HepG2 (cell line): ENCODE data around the gene UBC. TPM values are rescaled to one million over a fixed set of nuclear protein-coding genes. Genes with fewer than 3 reads are reported as not detected.

ENCODE experiments used
- ATF2 ChIP-seq: sonication (generic); formaldehyde crosslinking; IDR thresholded peaks from 2 replicates; pipeline ENCODE4 v1.4.0; 2020; ENCODE audit warnings: missing genetic modification reagents
- DMTF1 ChIP-seq: sonication (generic); formaldehyde crosslinking; IDR thresholded peaks from 2 replicates; pipeline ENCODE4 v1.4.0; 2020; ENCODE audit warnings: mild to moderate bottlenecking, missing genetic modification reagents
- EEA1 ChIP-seq: sonication (generic); formaldehyde crosslinking; IDR thresholded peaks from 2 replicates; pipeline ENCODE4 v1.5.1; 2020; ENCODE audit warnings: mild to moderate bottlenecking, missing genetic modification reagents, borderline replicate concordance
- ELF1 ChIP-seq: sonication (generic); formaldehyde crosslinking; IDR thresholded peaks from 2 replicates; pipeline ENCODE4 v1.4.0; 2020; ENCODE audit warnings: missing genetic modification reagents
- HNF4A ChIP-seq: sonication (generic); formaldehyde crosslinking; IDR thresholded peaks from 2 replicates; pipeline ENCODE4 v1.4.0; 2020; ENCODE audit warnings: missing genetic modification reagents
- ISX ChIP-seq: sonication (generic); formaldehyde crosslinking; conservative IDR thresholded peaks from 2 replicates; pipeline ENCODE4 v1.5.0; 2020; ENCODE audit warnings: missing genetic modification reagents
- JUN ChIP-seq: sonication (generic); formaldehyde crosslinking; IDR thresholded peaks from 2 replicates; pipeline ENCODE4 v1.4.0; 2020; ENCODE audit warnings: mild to moderate bottlenecking, missing genetic modification reagents
- MTA3 ChIP-seq: sonication (generic); formaldehyde crosslinking; IDR thresholded peaks from 2 replicates; pipeline ENCODE4 v1.4.0; 2020; ENCODE audit warnings: missing genetic modification reagents
- NONO ChIP-seq, 2 experiments: fragments of 450-650 bp in 1 of 2; sonication (generic) in 1 of 2; formaldehyde crosslinking in 1 of 2; IDR thresholded peaks in 1 of 2; conservative IDR thresholded peaks in 1 of 2; 2 replicates each; pipeline versions ENCODE4 v1.6.1 to v1.8.0; 2017 to 2022; ENCODE audit warnings: mild to moderate bottlenecking in 1 of 2, missing genetic modification reagents in 1 of 2, moderate library complexity in 1 of 2
- RBAK ChIP-seq: sonication (generic); formaldehyde crosslinking; IDR thresholded peaks from 2 replicates; pipeline ENCODE4 v1.5.1; 2020; ENCODE audit warnings: mild to moderate bottlenecking, missing genetic modification reagents
- SNAPC2 ChIP-seq: sonication (generic); formaldehyde crosslinking; IDR thresholded peaks from 2 replicates; pipeline ENCODE4 v1.8.1; 2022; ENCODE audit warnings: mild to moderate bottlenecking, missing genetic modification reagents
- SP5 ChIP-seq: IDR thresholded peaks from 2 replicates; pipeline ENCODE4 v1.6.1; 2016; ENCODE audit warnings: low read depth, borderline replicate concordance
- SUZ12 ChIP-seq: fragments of 150-350 bp; IDR thresholded peaks from 2 replicates; pipeline ENCODE4 v1.6.1; 2014; ENCODE audit warnings: low read depth, low read length
- THAP11 ChIP-seq: IDR thresholded peaks from 2 replicates; pipeline ENCODE4 v1.6.1; 2016; ENCODE audit warnings: missing biosample characterization, missing genetic modification reagents
- UBTF ChIP-seq: sonication (generic); formaldehyde crosslinking; IDR thresholded peaks from 2 replicates; pipeline ENCODE4 v1.4.0; 2020; ENCODE audit warnings: mild to moderate bottlenecking, missing genetic modification reagents
- ZBTB3 ChIP-seq: sonication (generic); formaldehyde crosslinking; IDR thresholded peaks from 2 replicates; pipeline ENCODE4 v1.4.0; 2020; ENCODE audit warnings: low read depth, mild to moderate bottlenecking, moderate library complexity, missing genetic modification reagents, borderline replicate concordance
- ZKSCAN5 ChIP-seq: sonication (generic); formaldehyde crosslinking; IDR thresholded peaks from 2 replicates; pipeline ENCODE4 v1.5.1; 2020; ENCODE audit warnings: mild to moderate bottlenecking, missing genetic modification reagents
- ZMAT3 ChIP-seq: sonication (generic); formaldehyde crosslinking; conservative IDR thresholded peaks from 2 replicates; pipeline ENCODE4 v1.7.0; 2021; ENCODE audit warnings: missing genetic modification reagents
- ZNF20 ChIP-seq: sonication (generic); formaldehyde crosslinking; IDR thresholded peaks from 2 replicates; pipeline ENCODE4 v1.4.0; 2020; ENCODE audit warnings: mild to moderate bottlenecking, moderate library complexity, missing genetic modification reagents
- ZNF3 ChIP-seq: IDR thresholded peaks from 2 replicates; pipeline ENCODE4 v1.7.0; 2017; ENCODE audit warnings: inconsistent platforms
- ZNF501 ChIP-seq: sonication (generic); formaldehyde crosslinking; IDR thresholded peaks from 2 replicates; pipeline ENCODE4 v1.5.1; 2020; ENCODE audit warnings: mild to moderate bottlenecking, moderate library complexity, missing genetic modification reagents
- ZNF510 ChIP-seq: sonication (generic); formaldehyde crosslinking; IDR thresholded peaks from 2 replicates; pipeline ENCODE4 v1.4.0; 2020; ENCODE audit warnings: low read depth, mild to moderate bottlenecking, missing genetic modification reagents
- ZNF639 ChIP-seq: conservative IDR thresholded peaks from 2 replicates; pipeline ENCODE4 v1.6.1; 2018; ENCODE audit warnings: missing genetic modification reagents
- ZNF674 ChIP-seq: sonication (generic); formaldehyde crosslinking; IDR thresholded peaks from 2 replicates; pipeline ENCODE4 v1.5.0; 2020; ENCODE audit warnings: low read depth, mild to moderate bottlenecking, missing genetic modification reagents
- polyA plus RNA-seq, 8 experiments: library from polyadenylated mRNA; depleted of rRNA in 3 of 8; stranded (reverse) in 7 of 8; unstranded in 1 of 8; fragments of >200 nt; fragmentation: Illumina TruSeq in 4 of 8; extraction: Trizol in 4 of 8; gene quantifications; 2 replicates each; pipeline versions ENCODE4 v1.2.1 to v1.2.3, GENCODE V29; 2011 to 2016; ENCODE audit warnings: low read depth in 4 of 8, missing spikeins in 1 of 8, mixed read lengths in 1 of 8; ENCODE audit not compliant: insufficient read depth in 1 of 8
- total RNA-seq, 5 experiments: library from RNA; depleted of rRNA; stranded (reverse); fragments of >200 nt; fragmentation: Illumina TruSeq; extraction: Trizol; gene quantifications; 2 replicates each; pipeline ENCODE4 v1.2.3, GENCODE V29; 2016; ENCODE audit warnings: low read depth in 1 of 5

Gene UBC
- total and polyA plus RNA-seq, 2 of the 13 experiments (the other 11 are each of a cell fraction or from before 2014, with no cell fraction given) = 805 to 1,432 TPM

- no peak for TF ChIP-seq UBTF (CRISPR knock-in tag)
- peak; percentile 69 for TF ChIP-seq ELF1 (CRISPR knock-in tag)
- TF ChIP-seq ZKSCAN5 (CRISPR knock-in tag) = no peak
- no peak for TF ChIP-seq SP5 (CRISPR knock-in tag)
- no peak for TF ChIP-seq SUZ12
- no peak for TF ChIP-seq HNF4A
- no peak for TF ChIP-seq EEA1 (CRISPR knock-in tag)
- no peak for TF ChIP-seq DMTF1 (CRISPR knock-in tag)
- TF ChIP-seq MTA3 (CRISPR knock-in tag) = no peak
- no peak for TF ChIP-seq JUN
- no peak for TF ChIP-seq ZNF510 (CRISPR knock-in tag)
- no peak for TF ChIP-seq ZMAT3
- no peak for TF ChIP-seq ISX (CRISPR knock-in tag)
- no peak for TF ChIP-seq ZNF674 (CRISPR knock-in tag)
- TF ChIP-seq ZNF639 = no peak
- TF ChIP-seq ZNF501 (CRISPR knock-in tag) = no peak
- TF ChIP-seq SNAPC2 (CRISPR knock-in tag) = no peak
- no peak for TF ChIP-seq RBAK (CRISPR knock-in tag)
- TF ChIP-seq ZNF20 (CRISPR knock-in tag) = no peak
- TF ChIP-seq ATF2 (CRISPR knock-in tag) = peak; percentile 53; the same call in 1 of the 2 replicates
- TF ChIP-seq ZNF3 (CRISPR knock-in tag) = no peak
- TF ChIP-seq NONO (IDR thresholded peaks at IDR 0.05) = no peak
- TF ChIP-seq NONO (CRISPR knock-in tag; conservative IDR thresholded peaks at IDR 0.05) = no peak
- TF ChIP-seq THAP11 (CRISPR knock-in tag) = peak; percentile 47; the same call in 1 of the 2 replicates
- TF ChIP-seq ZBTB3 (CRISPR knock-in tag) = 0 out of 2 replicates have a peak, but pooled peaks have one; percentile 41
These were observed 26.1 kb upstream of the UBC start (continued) for GRCh38 chr12:124940393-124941169.
